ENCODE results near the gene ZNF79.
"Not testable (repeated sequence)": the region's sequence is repeated elsewhere in the genome, so short reads cannot be mapped to it uniquely, and the experiment has no call there.

Gene ZNF79

DNA sequence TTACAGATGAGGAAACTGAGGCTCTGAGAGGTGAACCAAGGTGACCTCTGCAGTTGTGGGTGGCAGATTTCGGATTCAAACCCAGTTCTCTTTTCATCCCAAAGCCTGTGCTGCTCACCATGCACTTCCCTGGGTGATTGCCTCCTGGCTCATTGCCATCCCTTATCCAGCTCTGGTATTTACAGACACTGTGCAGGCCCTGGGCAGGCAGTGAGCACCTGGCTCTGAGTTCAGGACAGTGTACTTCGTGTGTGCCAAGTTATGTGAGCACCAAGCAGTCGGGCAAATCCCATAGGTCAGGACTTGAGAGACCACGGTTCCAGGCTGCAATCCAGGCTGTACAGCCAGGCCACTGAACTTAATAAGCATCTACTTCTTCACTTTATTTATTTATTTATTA is 28.5 kb downstream of the ZNF79 start:
- DNase-seq (ENCODE audit: low spot score) = no peak
- FAIRE-seq = no peak

GRCh38 chr9:127455324-127455992 is 31.3 kb downstream of the ZNF79 start:
- FAIRE-seq (no peak), DNase-seq (ENCODE audit: low spot score) (no peak)

GRCh38 chr9:127457191-127457878 is 33.2 kb downstream of the ZNF79 start:
- no peak for FAIRE-seq
- DNase-seq (ENCODE audit: low spot score) = peak; percentile 50

- DNase-seq (ENCODE audit: low spot score) (no peak), FAIRE-seq (no peak)
Measured at GRCh38 chr9:127458921-127459320, 34.7 kb downstream of the ZNF79 start.

GRCh38 chr9:127463382-127463781 is 39.2 kb downstream of the ZNF79 start:
- FAIRE-seq (no peak), DNase-seq (ENCODE audit: low spot score) (no peak)

GRCh38 chr9:127463911-127464310 is 39.7 kb downstream of the ZNF79 start:
- FAIRE-seq = no peak

GRCh38 chr9:127466407-127466917 is 42.3 kb downstream of the ZNF79 start:
- DNase-seq (ENCODE audit: low spot score); FAIRE-seq: not testable (repeated sequence)

More at GRCh38 chr9:127463911-127464310, 39.7 kb downstream of the ZNF79 start:
- DNase-seq (ENCODE audit: low spot score) = no peak

DNA sequence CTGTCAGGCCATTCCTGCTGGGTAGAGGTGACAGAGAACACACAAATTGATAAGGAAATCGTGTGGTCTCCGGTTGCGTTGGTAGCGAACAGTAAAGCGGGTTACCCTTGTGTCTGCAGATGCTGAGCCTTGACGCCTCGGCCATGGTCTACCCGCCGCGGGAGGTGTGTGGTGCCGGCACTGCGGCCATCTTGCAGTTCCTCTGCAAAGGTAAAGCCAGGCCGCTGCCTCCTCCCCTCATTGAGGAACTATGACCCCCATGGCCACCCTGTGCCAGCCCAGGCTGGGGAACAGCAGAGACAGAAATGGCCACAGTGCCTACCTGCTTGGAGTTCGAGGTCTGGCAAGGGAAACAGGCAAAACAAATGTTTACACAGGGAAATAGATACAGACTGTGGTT is 43.4 kb downstream of the ZNF79 start:
- no peak for FAIRE-seq
- DNase-seq (ENCODE audit: low spot score) = no peak

- FAIRE-seq = no peak
Measured at GRCh38 chr9:127470662-127471061, 46.5 kb downstream of the ZNF79 start.

DNA sequence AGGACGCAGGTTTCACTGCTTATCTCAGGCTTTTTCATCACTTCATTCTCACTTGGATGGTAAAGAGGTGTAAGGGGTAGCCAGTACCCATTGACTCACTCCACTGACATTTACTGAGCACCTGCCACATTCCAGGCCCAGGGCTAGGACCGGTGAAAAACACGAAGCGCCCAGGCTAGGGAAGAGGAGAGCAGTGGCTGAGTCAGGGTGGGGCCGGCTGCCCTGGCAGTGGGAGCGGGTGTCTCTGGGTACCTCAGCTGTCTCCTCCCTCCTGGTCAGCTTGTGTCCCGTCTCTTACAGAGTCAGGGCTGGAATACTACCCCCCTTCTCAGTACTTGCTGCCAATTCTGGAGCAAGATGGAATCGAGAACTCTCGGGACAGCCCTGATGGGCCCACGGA is 49.3 kb downstream of the ZNF79 start:
- DNase-seq (ENCODE audit: low spot score) (no peak), FAIRE-seq (no peak)

More at GRCh38 chr9:127470662-127471061, 46.5 kb downstream of the ZNF79 start:
- no peak for DNase-seq (ENCODE audit: low spot score)

DNA sequence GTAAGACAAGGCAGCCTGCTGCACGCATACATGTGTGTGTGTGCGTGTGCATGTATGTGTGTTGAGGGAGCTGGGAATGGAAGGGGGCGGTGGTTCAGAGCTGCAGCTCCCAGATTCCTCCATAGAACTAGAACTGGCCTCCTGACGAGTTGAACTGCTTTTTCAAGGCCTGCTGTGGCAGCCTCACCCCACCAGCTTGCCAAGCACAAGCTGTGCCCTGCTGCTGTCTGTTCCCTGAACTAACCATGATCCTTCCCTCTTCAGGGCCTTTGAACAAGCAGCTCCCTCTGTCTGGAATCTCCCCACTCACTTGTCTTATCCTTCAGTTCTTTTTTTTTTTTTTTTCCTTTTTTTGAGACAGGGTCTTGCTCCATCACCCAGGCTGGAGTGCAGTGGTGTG is 49.8 kb downstream of the ZNF79 start:
- no peak for FAIRE-seq

GRCh38 chr9:127474592-127474991 is 50.4 kb downstream of the ZNF79 start:
- FAIRE-seq = no peak
- DNase-seq (ENCODE audit: low spot score) = no peak

More for the DNA sequence above, 49.8 kb downstream of the ZNF79 start:
- no peak for DNase-seq (ENCODE audit: low spot score)

DNA sequence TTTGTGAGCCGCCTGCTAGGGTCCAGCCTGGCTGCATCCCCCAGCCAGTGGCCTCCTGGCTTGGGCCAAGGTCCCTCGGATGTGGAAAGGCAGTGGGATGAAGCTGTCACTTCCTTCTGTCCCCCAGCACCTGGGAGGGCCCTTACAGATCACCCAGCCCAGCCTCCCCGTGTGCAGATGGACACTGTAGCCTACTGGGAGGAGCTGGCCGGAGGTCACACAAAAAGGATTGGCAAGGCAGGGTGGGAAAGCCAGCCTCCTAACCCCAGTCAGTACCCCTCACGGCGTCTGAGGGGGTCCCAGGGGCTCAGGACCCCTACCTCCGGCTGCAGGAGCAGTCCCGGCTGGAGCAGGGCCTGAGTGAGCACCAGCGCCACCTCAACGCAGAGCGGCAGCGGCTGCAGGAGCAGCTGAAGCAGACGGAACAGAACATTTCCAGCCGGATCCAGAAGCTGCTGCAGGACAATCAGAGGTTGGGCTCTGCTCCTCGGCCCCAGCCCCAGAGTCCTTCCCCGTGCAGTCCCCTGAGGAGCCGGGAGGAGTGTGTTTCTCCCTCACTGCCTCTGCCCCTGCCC is 55.4 kb downstream of the ZNF79 start:
- FAIRE-seq (no peak), DNase-seq (ENCODE audit: low spot score) (no peak)

DNA sequence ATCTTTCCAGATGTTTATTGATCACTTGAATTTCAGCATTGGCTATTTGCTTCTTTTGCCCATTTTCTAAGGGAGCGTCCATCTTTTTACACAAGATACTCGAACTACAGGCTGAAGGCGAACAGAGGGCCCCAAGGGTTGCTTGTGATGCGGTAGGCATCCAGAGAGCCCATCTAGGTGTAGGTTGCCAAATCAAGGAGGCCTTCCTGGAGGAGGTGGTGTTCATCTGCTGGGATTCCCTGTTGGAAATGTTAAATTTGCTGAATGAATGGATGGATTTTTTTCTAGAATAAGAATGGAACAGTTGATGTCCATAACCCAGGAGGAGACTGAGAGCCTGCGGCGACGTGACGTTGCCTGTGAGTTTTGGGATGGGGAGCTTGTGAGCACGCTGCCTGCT is 58.5 kb downstream of the ZNF79 start:
- FAIRE-seq = no peak

DNA sequence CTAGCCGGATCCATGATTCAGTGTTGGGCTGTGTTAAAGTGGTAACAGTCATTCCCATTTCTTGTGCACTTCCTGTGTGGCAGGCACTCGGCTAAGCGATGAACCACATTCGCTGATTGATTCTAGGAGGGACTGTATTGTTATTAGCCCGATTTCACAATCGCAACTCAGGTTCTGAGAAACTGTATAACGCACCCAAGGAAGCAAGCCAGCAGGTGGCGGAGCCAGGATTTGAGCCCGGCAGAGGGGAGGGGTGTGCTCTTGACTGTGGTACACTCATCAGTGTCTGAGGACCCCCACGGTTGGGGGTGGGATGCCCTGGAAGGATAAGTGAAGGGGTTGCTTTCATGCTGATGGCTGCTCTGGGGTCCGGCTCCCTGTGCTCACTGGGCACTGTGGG is 61.8 kb downstream of the ZNF79 start:
- DNase-seq (ENCODE audit: low spot score) = no peak
- no peak for FAIRE-seq

More for the DNA sequence above, 58.5 kb downstream of the ZNF79 start:
- DNase-seq (ENCODE audit: low spot score) = no peak

DNA sequence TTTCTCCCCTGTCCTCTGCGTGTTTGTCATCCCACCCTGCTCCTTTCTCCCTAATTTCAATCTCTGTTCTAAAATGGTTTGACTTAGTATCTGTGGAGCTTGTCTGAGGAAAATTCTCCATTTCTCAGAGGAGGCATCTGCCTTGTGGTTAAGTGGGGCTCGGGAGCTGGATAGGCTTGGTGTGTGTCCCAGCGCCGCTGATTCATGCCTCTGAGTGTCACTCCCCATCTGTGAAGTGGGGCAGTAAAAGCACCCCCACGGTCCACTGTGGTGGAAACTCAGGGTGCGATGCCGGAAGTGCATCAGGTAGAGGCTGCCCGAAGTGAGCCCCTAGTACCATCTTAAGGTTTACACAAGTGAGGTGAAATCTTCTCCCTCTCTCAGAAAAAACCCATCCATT is 64.8 kb downstream of the ZNF79 start:
- DNase-seq (ENCODE audit: low spot score) = no peak
- FAIRE-seq = no peak

- FAIRE-seq = no peak
- no peak for DNase-seq (ENCODE audit: low spot score)
Measured at GRCh38 chr9:127489471-127490115, 65.4 kb downstream of the ZNF79 start.

GRCh38 chr9:127490535-127491230 is 66.5 kb downstream of the ZNF79 start:
- no peak for FAIRE-seq
- DNase-seq (ENCODE audit: low spot score) = no peak

DNA sequence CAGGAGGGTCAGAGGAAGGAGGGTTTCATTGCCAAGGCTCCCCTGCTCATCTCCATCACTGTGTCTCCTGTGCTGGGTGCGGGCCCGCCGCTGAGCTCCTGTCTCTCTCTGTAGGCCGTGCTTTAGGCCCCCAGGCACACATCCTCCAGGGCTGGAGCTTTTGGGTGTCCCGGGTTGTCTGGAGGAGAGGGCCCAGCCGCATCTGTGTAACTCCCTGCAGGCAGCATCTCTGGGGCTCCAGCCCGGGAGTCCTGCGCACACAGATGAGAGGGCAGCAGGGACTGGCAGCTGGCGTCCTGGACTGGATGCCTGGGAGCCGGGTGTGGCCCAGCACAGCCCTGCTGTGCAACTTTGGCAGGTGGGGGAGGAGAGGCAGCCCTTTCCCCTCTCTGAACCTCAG is 67.3 kb downstream of the ZNF79 start:
- DNase-seq (ENCODE audit: low spot score) (no peak), FAIRE-seq (no peak)

DNA sequence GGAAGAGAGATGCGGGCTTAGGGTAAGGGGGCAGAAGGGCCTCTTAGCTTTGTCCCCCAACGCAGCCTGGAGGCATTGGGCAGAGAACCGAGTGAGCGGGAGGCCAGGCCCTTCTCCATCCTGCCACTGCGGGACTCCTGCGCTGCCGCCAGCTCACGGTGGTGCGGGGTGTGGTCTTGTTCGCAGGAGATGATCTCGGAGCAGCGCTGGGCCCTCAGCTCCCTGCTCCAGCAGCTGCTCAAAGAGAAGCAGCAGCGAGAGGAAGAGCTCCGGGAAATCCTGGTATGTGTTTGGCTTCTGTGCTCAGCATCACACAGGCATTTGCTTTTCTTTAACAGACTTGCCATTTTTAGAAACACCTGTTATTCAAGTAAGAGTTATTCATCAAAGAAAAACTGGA is 68.4 kb downstream of the ZNF79 start:
- DNase-seq (ENCODE audit: low spot score) (no peak), FAIRE-seq (no peak)

DNA sequence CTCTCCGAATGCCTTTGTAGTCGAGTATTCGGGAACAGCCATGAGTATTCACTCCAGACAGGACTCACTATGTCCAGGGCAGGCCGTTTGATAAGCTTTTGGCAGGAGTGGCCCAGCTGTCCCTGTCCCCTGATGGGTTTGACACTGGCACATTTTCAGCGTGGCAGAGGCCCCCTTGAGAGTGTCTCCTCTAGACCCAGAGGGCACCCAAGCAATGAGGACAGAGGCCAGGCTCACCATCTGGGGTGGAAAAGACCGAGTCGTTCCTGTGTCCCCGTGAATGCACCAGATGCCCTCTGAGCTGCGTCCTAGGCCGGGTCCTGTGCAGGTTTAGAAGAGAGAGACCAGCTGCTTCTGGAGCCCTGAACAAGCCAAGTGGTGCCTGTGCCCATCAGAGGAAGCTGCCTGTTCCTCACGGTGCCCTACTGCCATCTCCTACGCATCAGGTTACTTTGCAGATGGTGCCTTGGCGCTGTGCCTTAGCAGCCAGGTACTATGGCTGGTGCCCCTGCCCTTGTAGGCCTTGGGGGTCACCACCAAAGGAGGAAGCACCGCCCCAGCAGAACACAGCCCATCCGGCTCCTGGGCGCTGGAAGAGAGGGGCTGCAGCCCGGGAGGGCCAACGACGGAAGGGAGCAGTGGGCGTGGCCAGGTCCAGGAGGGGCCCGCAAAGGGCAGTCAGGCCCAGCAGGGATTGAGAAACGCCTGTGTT is 69.6 kb downstream of the ZNF79 start:
- DNase-seq (ENCODE audit: low spot score) (no peak), FAIRE-seq (no peak)
